Activated CD8-positive, alpha-beta memory T cell treated with anti-CD3 and anti-CD28 coated beads, Interleukin-2, amount 50 U/mL, for 24 hours (primary cell): Measurements from ENCODE around the gene TREM2.
"Not testable (repeated sequence)": the region's sequence is repeated elsewhere in the genome, so short reads cannot be mapped to it uniquely, and the experiment has no call there.

Experiments used
- DNase-seq: peaks from one replicate; pipeline ENCODE4 v3.0.0-alpha.2; 2020; ENCODE audit errors: extremely low read depth

Gene TREM2

GRCh38 chr6:41153992-41154625 lies 8.8 kb downstream of the TREM2 start, which contains the start of gene TREML1:
Gene TREML1 (minus strand): TSS chr6:41154347. CDS start chr6:41154288, 59 bp downstream.
- no peak for DNase-seq

- no peak for DNase-seq
Observed at GRCh38 chr6:41153451-41153850, 9.5 kb downstream of the TREM2 start.

DNA sequence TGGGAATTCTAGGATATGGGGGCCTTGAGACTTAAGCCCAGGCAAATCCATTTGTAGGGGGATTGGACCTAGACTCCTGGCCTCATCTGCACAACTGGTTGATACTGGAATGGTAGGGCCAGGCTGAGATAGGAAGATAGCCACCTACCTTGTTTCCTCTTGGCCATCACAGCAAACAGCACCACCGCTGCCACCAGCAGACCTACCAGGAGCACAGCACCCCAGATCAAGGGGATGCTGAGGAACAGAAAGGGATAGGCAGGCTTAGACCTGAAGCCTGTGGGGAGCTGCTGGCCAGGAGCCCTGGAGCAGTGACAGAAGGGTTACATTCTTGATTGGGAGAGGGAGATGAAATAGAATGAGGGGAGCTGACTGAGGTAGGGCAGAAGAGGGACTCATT lies 12.2 kb downstream of the TREM2 start:
- DNase-seq, result no peak

DNA sequence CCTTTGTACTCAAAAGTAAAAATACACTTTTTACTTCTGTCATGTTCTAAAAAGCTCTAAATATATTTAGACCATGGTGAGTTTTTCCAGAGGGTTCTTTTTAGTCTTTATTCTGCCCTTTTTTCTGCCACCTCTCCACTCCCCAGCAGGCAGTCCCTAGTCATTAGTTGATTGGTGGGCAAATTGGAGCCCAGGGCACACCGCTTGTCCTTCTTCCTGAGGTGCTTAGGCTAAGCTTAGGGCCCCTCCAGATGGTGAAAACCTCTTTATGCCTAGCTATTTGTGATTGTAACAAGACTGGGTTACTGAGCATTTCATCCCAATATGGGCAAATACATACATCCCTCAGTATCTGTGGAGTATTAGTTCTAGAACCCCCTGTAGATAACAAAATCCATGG lies 15.0 kb downstream of the TREM2 start:
- no peak for DNase-seq

DNA sequence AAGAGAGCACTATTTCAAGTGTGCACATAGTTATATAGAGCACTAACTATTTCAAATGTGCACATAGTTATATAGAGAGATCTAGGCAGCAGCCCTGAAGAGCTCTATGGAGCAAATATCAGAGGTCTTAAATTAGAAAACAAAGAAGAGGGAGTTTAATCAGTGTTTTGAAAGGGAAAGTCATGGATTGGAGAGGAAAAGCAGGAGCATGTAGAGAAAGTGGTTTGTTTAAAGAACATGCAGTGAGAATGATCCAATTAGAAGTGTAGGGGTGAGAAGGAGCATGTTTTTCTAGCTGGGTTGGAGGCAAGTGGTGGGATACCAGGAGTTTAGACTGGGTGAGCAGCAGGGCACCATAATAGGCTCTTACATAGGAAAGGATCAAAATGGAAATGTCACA lies 26.0 kb downstream of the TREM2 start:
- no peak for DNase-seq

DNA sequence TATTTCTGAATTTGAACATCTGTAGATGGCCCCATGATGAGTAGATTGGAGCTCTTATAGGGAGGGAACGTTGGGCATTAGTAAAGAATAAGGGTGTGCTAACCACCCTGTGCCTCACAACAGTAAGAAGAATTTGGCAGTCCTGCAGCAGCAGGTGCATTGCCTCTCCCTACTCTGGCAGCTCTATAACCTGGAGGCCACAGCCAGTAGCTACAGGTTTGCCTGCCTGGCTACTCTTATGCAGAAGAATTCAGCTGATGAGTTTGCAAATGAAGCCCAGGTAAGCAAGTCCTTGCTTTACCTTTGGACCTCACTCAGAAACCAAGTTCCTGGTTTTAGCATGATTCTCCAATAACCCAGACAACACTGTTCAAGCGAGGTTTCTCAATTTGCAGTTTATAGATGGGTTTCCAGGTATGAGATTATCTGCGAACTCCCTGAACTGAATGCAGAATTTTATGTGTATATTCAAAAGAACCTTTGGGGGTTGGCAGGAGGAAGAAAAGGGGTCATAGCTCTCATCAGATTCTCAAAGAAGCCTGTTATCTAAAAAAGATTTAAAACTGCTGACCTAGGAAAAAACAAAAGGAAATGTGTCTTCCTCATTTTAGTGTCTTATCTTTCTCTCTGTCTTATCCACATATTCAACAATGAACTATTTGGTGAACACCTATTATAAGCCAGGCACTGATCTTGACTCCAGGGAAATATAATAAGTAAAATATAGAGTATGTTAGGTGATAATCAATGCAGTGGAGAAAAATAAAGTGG lies 27.7 kb downstream of the TREM2 start:
- no peak for DNase-seq

- no peak for DNase-seq
Observed at GRCh38 chr6:41132254-41132653, 30.7 kb downstream of the TREM2 start.

- no peak for DNase-seq
Observed at GRCh38 chr6:41125282-41125681, 37.6 kb downstream of the TREM2 start.

GRCh38 chr6:41122918-41123317 lies 40.0 kb downstream of the TREM2 start:
- DNase-seq, result no peak

- DNase-seq, result no peak
Observed at GRCh38 chr6:41122373-41122772, 40.5 kb downstream of the TREM2 start.

GRCh38 chr6:41120058-41120457 lies 42.9 kb downstream of the TREM2 start:
- no peak for DNase-seq

GRCh38 chr6:41119508-41119907 lies 43.4 kb downstream of the TREM2 start:
- DNase-seq, result no peak

GRCh38 chr6:41115027-41115426 lies 47.9 kb downstream of the TREM2 start:
- not testable (repeated sequence) for DNase-seq

GRCh38 chr6:41111017-41111416 lies 51.9 kb downstream of the TREM2 start:
- DNase-seq, result no peak
